Fibroblast of upper back skin (primary cell): ENCODE results near the gene RARRES2.

ENCODE experiments used
- DNase-seq: peaks from one replicate; pipeline ENCODE4 v3.0.0-alpha.2; 2013

RARRES2 gene

GRCh38 chr7:150375662-150376521 lies 34.5 kb upstream of the RARRES2 start:
- DNase-seq, result no peak

- DNase-seq, result no peak
These were observed 33.0 kb upstream of the RARRES2 start for GRCh38 chr7:150374472-150374871.

GRCh38 chr7:150374026-150374425 lies 32.6 kb upstream of the RARRES2 start:
- no peak for DNase-seq

- DNase-seq, result no peak
These were observed 31.8 kb upstream of the RARRES2 start for GRCh38 chr7:150373049-150373801.

- no peak for DNase-seq
These were observed 31.0 kb upstream of the RARRES2 start for GRCh38 chr7:150372271-150373048.

GRCh38 chr7:150371996-150372270 lies 30.5 kb upstream of the RARRES2 start:
- no peak for DNase-seq

GRCh38 chr7:150371131-150371995 lies 29.9 kb upstream of the RARRES2 start:
- DNase-seq, result no peak

GRCh38 chr7:150370612-150371071 lies 29.2 kb upstream of the RARRES2 start:
- DNase-seq, result peak; percentile 43

- no peak for DNase-seq
These were observed 28.5 kb upstream of the RARRES2 start for GRCh38 chr7:150369748-150370501.

GRCh38 chr7:150368884-150369747 lies 27.7 kb upstream of the RARRES2 start:
- peak; percentile 64 for DNase-seq

- DNase-seq, result peak; percentile 81
These were observed 26.9 kb upstream of the RARRES2 start, which contains the start of gene REPIN1 for GRCh38 chr7:150368096-150368883. REPIN1 (plus strand) TSS chr7:150368822; CDS start chr7:150369712, 890 bp downstream.

GRCh38 chr7:150367677-150368095 lies 26.3 kb upstream of the RARRES2 start:
- DNase-seq, result no peak

- DNase-seq, result no peak
These were observed 24.4 kb upstream of the RARRES2 start for GRCh38 chr7:150365673-150366398.

- DNase-seq, result no peak
These were observed 23.8 kb upstream of the RARRES2 start for GRCh38 chr7:150365194-150365593.

GRCh38 chr7:150363872-150364271 lies 22.4 kb upstream of the RARRES2 start:
- DNase-seq, result no peak

- no peak for DNase-seq
These were observed 21.9 kb upstream of the RARRES2 start for GRCh38 chr7:150363370-150363769.

- DNase-seq, result no peak
These were observed 20.6 kb upstream of the RARRES2 start for GRCh38 chr7:150361807-150362621.

- no peak for DNase-seq
These were observed 20.0 kb upstream of the RARRES2 start for GRCh38 chr7:150361402-150361801.
